Calu3 (cell line): ENCODE results near the gene SMTNL2. TPM values are rescaled to one million over a fixed set of nuclear protein-coding genes. Genes with fewer than 3 reads are reported as not detected.

Source experiments
- BruUV-seq: library from RNA; stranded (reverse); fragments of 400-500 nt; replicated peaks from 2 replicates; lab custom pipeline; 2021; lab: Mats Ljungman, UMichigan
- CTCF ChIA-PET: fragments of 300-600 bp; sonication (Branson Sonifier 250); formaldehyde crosslinking; loops from one replicate; lab custom pipeline; 2022; ENCODE audit warnings: antibody characterized with exemption; lab: Charles Lee
- DNase-seq: peaks from one replicate; pipeline ENCODE4 v3.0.0; 2022
- H3K27ac Mint-ChIP-seq: one replicate; pipeline ENCODE4 v1.8.0; 2022; ENCODE audit warnings: mixed read lengths; ENCODE audit not compliant: unreplicated experiment
- H3K27me3 Mint-ChIP-seq: one replicate; pipeline ENCODE4 v1.8.0; 2022; ENCODE audit warnings: mixed read lengths; ENCODE audit not compliant: unreplicated experiment
- H3K36me3 Mint-ChIP-seq: one replicate; pipeline ENCODE4 v1.8.0; 2022; ENCODE audit warnings: mild to moderate bottlenecking, moderate library complexity, mixed read lengths; ENCODE audit not compliant: insufficient read depth, unreplicated experiment
- H3K4me1 Mint-ChIP-seq: one replicate; pipeline ENCODE4 v1.8.0; 2022; ENCODE audit warnings: mild to moderate bottlenecking, low read depth, mixed read lengths; ENCODE audit not compliant: unreplicated experiment
- H3K4me3 Mint-ChIP-seq: one replicate; pipeline ENCODE4 v1.8.0; 2022; ENCODE audit warnings: mild to moderate bottlenecking, low read depth, moderate library complexity, mixed read lengths; ENCODE audit not compliant: unreplicated experiment
- H3K9me3 Mint-ChIP-seq: one replicate; pipeline ENCODE4 v1.8.0; 2022; ENCODE audit warnings: low read depth, mixed read lengths; ENCODE audit not compliant: unreplicated experiment
- CTCF ChIP-seq: fragments of 200-600 bp; IDR thresholded peaks from one replicate; pipeline ENCODE4 v1.8.0; 2022; ENCODE audit warnings: antibody characterized with exemption; ENCODE audit not compliant: unreplicated experiment
- intact Hi-C: fragments of 100-400 bp; cut with micrococcal nuclease; formaldehyde crosslinking; loops from one replicate; pipeline ENCODE4 v1.10.0; 2022; ENCODE audit not compliant: unreplicated experiment
- total RNA-seq: library from RNA; stranded (reverse); gene quantifications from 2 replicates; pipeline ENCODE4 v1.2.3, GENCODE V29; 2022

SMTNL2 gene
- total RNA-seq, 1 experiment from 2014 or later, result not detected

GRCh38 chr17:4580291-4580690 lies 4.0 kb upstream of the SMTNL2 start:
- Mint-ChIP-seq H3K27ac (no peak overlapping the region), H3K36me3 (peaks cover 5% of the 10 kb centered on the region), H3K4me3 (no peak overlapping the region), H3K27me3 (peaks cover 71% of the 10 kb centered on the region), H3K9me3 (no peaks in the 10 kb centered on the region), H3K4me1 (peaks cover 6% of the 10 kb centered on the region)
- CTCF ChIA-PET, result no interaction called here
- intact Hi-C loops, result no loop called here
- TF ChIP-seq CTCF, result no peak
- DNase-seq, result no peak
- no TSS peak for BruUV-seq

GRCh38 chr17:4582101-4582501 lies 2.2 kb upstream of the SMTNL2 start:
- Mint-ChIP-seq H3K27me3 (peaks cover 76% of the 10 kb centered on the region), H3K4me3 (no peak overlapping the region), H3K9me3 (no peaks in the 10 kb centered on the region), H3K27ac (no peak overlapping the region), H3K4me1 (peaks cover 8% of the 10 kb centered on the region), H3K36me3 (peaks cover 5% of the 10 kb centered on the region)
- DNase-seq, result no peak
- CTCF ChIA-PET, result no interaction called here
- no peak for TF ChIP-seq CTCF
- no TSS peak for BruUV-seq
- intact Hi-C loops, result no loop called here

DNA sequence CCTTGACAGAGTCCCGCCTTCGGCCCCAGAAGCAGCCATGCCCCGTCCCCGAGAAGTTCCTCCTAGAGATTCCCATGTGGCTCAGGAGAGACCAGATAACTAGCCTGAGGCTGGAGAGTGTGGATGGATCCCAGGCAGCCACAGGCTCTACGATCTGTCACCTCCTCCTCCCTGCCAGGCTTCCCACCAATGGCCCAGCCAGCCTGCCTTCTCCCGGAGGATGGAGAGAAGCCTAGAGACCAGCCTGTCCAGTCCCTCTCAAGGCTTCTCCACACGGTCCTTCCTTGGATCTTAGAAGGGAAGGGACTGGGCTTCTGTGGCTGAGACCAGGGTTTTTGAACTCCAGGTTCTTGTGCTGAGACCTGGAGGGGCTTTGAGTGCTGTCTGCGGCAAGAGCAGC lies 1.6 kb upstream of the SMTNL2 start:
- DNase-seq, result no peak
- Mint-ChIP-seq H3K4me1 (peaks cover 8% of the 10 kb centered on the region), H3K27ac (no peak overlapping the region), H3K36me3 (peaks cover 5% of the 10 kb centered on the region), H3K4me3 (no peak overlapping the region), H3K27me3 (peaks cover 82% of the 10 kb centered on the region), H3K9me3 (no peaks in the 10 kb centered on the region)
- no peak for TF ChIP-seq CTCF
- intact Hi-C loops, result no loop called here
- CTCF ChIA-PET, result no interaction called here
- BruUV-seq, result no TSS peak

DNA sequence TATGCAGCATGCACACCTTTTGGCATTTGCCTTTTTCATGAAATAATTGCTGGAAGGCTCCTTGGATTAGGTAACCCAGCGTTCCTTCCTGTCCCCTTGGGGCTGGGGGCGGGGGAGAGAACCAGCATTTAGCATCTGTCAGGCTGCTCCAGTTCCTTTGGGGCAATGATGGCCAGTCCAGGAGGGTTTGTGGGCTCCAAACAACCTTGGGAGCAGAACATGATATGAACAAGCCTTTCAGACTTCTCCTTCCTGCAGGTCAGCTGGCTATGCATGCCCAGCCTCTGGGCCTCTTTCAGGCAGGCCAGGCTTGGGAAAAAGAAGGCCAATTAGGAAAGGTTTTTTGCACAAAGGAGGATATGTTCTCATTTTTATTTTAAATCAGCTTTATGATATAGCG lies 1.1 kb upstream of the SMTNL2 start:
- peaks cover 8% of the 10 kb centered on the region for H3K4me1 Mint-ChIP-seq
- CTCF ChIA-PET, result no interaction called here
- no peak for TF ChIP-seq CTCF
- intact Hi-C loops, result no loop called here
- BruUV-seq, result no TSS peak
- H3K4me3 Mint-ChIP-seq, result no peak overlapping the region
- H3K27me3 Mint-ChIP-seq, result peaks cover 87% of the 10 kb centered on the region
- DNase-seq, result no peak
- H3K27ac Mint-ChIP-seq, result no peak overlapping the region
- no peaks in the 10 kb centered on the region for H3K9me3 Mint-ChIP-seq
- peaks cover 5% of the 10 kb centered on the region for H3K36me3 Mint-ChIP-seq
